HG02678 (cell line): ENCODE measurements around the gene DES.
"Not testable (repeated sequence)": the region's sequence is repeated elsewhere in the genome, so short reads cannot be mapped to it uniquely, and the experiment has no call there.

ENCODE experiments used
- ATAC-seq: cut with Tn5 transposase; IDR thresholded peaks from one replicate; pipeline ENCODE4 v1.9.1; 2021; ENCODE audit warnings: mild to moderate bottlenecking, moderate library complexity; ENCODE audit not compliant: unreplicated experiment

The DES gene

GRCh38 chr2:219418155-219419011 lies at the start of gene DES:
Gene DES (plus strand): TSS chr2:219418377. CDS start chr2:219418463, 86 bp downstream.
- ATAC-seq = no peak

DNA sequence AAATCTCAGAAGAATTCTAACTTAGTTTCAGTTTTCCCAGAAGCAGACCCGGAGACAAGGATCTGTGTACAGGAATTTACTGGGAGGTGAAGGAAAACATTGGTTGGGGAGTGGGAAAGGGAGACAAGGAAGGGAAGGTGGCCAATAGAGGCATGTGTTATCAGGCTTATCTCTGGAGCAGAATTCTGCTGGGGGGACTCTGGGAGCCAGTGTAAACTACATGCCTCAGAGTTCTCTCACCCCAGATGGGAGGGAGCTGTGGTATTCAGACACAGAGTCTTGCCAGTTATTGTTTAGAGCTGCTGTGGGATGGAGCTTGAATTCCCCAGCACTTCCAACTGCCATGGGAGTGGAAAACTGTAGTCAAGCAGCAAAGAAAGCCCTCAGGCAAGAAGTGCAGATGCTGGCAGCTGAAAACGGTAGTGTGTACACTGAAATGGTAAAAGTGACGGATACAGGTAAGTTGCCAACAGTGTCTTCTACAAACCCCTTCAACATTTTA lies 49.4 kb upstream of the DES start:
- ATAC-seq = no peak

DNA sequence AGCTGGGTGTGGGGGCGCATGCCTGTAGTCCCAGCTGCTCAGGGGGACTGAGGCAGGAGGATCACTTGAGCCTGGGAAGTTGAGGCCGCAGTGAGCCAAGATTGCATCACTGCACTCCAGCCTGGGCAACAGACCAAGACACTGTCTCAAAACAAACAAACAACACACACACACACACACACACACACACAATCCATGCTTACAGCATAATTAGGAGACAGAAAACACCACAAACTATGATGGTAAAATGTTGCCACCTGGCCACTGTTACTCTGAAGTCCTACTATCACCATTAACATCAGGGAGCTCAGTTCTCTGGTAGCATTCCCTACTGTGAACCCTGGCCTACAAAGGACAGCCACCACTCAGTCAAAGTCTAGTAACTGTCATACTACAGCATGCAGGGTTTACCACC lies 48.7 kb upstream of the DES start:
- ATAC-seq = no peak

DNA sequence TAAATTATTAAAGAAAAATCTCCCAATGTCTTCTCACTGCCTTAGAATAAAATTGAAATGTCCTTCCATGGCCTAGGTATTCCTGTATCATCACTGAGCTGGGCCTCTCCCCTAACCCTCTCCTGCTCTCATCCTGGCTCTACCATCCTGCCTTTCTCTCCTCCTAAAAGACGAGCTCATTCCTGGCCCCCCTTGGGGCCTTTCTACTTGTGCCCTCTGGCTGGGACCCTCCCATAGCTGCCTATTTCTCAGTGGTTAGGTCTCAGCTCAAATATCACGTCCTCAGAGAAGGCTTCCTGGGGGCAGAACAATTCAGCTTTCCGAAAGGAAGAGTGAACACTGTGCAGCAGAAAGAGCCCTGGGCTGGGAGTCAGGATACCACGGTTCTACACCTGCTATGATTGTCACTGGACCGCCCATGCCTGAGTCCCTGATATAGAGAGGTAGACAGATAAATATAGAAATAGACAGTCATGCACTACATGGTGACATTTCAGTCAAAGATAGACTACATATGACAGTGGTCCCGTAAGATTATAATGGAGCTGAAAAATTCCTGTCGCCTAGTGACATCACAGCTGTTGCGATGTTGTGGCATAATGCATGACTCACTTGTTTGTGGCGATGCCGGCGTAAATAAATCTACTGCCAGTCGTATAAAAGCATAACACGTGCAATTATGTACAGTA lies 39.9 kb upstream of the DES start:
- ATAC-seq = no peak

DNA sequence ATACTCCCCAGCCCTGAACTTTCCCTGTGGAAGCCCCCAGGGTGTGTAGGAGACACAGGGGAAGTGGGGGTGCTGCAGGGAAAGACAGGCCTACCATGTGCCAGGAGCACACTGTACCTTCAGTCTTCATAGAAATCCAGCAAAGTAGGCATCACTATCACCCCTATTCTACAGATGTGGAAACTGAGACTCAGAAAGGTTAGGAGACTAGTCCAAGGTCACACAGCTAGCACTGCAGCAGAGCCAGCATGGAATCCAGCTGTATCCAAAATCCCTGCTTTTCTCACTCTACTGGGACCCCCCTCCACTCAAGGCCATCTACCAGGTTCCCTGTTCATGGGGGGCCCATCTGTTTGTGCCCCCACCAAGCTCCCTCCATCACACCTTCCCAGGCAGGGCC lies 37.3 kb upstream of the DES start:
- no peak for ATAC-seq

DNA sequence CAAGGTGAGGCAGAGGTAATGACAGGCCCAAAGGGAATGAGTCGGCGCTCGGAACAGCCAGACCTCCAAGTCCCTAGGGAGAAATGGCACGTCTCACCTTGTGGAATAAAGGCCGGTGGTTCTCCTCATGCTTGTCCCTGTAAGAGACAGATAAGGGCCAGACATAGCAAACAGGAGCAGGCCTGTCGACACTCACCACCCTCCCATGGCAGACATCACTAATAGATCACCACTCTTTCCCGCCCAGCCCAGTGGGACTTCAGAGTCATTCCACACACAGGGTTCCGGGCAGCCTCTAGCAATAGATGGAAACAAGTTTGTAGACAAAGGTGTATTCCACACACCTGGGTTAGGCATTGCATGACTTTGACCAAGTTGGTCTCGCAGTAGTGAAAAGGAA lies 36.7 kb upstream of the DES start:
- no peak for ATAC-seq

DNA sequence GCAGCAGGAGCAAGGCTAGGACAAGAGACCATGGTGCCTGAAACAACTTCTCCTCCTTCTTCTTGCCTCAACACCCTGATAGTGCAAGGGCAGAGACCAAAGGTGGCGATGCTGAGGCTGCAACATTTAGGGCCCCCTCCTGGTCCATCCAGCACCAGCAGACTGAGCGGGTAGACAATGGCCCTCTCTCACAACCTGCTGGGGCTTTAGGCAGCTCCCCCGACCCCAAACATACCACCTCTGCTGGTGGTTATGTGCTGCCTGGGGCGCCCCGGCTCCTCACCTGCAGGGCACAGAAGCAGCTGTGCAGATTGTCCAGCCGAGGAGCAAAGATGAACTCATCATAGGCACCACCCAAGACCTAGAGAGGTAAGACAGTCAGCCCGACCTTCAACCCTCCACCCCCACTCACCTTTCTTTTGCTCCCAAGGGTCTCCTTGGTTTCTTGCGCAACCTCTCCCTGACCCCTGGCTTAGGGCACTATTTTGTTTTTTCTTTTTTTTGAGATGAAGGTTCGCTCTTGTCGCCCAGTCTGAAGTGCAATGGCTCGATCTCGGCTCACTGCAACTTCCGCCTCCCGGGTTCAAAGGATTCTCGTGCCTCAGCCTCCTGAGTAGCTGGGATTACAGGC lies 34.0 kb upstream of the DES start:
- no peak for ATAC-seq

DNA sequence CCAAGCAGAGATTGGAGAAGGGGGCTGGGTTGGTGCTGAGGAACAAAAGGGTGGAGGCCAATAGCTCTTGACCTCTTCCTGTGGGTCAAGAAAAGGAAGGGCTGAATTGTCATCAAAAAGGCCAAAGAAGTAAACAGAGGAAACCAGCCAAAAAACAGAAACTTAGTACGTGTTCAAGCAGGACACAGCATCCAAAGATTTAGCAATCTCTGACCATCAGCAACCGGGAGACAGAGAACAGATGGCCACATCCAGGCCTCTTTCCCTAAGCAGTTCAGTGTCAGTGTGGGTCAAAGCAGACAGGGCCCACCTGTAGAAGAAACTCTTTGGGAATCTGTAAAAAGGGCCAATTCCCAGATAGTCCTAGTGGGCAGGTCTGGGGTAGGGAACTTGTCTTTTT lies 33.3 kb upstream of the DES start:
- ATAC-seq = no peak

DNA sequence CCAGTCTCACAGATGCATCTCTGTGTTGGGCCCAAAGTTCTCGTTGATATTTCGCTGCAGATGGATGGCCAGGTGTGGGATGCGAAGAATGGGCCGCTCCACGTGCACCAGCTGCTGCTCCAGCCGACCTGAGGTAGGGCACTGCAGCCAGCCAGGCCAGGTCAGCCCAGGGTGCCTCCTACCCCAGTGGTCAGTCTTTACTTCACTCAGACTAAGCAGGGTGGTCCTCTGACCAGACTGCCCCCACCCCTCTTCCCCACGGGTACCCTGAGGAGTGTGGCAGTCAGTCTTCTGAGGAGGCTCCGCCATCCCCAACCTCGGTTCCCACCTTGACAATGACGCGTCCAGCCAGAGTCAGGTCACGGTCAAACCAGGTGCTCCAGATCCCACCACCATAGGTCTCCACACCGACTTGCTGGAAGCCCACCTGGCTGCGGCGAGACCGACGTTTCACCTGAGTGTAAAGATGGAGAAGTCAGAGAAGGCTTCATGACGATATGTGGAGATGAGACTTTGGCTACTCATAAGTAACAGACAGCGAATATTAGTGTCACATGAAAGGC lies 32.1 kb upstream of the DES start:
- ATAC-seq = no peak

DNA sequence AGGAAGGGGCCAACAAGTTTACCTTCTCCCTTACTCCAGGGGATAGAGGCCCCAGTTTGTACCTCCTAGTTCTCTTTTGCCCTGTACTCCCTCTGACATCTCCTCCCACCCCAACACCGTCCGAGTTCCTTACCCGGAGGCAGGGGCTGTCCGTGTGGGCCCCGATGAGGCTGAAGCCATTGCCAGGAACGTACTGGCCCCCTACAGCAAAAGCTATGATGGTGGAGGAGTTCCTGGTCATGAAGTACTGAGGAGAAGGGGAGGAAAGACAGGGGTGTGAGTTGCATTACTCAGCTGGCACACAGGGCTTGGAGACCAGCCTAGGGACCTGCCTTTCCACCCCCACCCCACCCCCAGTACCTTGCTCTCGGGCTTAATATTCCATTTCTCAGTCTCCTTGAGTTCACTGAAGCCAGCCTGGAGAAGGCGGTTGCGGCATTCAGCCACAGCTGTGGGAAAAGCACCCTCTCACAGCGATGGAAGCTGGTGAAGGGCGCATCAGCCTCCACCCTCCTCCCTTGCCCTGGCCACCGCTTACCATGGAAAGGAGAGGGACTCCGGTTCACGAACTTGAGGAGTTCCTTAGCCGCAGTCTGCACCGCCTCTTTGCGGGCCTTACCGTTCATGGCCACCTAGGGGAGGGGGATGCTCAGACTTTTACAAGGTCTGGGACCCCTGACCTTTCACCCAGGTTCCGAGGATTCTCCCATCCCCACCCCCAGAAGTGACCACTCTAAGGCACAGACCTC lies 31.5 kb upstream of the DES start:
- ATAC-seq = no peak

DNA sequence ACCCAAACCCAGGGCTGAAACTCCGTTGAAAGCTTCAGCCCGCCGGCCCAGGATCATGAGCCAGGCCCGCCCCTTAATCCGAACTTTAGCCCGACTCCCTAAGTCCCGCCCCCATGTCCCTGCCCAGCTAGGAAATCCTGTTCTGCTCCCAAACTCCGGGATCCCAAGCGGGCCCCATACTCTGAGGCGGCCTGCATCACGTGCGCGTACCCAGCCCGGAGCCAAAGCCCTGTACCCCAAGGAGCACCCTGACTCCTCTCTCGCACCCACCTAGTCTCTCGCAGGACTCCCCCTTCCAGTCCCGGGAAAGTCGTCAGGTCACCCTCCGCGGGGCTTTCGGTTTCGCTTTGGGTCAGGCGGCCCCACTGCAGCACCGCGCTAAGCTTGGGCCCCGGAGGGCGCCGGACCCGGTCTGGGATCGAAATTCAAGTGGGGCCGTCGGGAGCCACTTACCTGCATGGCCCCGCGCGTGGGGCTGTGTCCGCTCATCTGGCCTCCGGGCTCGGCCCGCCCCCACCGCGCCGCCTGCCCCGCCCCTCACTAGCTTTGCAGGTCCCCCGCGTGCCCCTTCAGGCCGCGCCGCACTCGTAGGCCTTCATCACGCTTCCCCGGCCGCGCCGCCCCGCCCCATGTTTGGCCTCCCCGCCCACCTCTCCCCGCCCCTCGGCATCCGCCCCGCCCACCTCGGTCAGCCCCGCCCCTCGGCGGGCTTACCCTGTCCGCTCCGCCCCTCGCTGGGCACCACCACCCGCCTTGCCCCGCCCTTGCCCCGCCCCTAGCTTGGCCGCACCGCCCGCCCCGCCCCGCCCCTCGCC lies 30.7 kb upstream of the DES start, which contains the start of gene DNPEP:
Gene DNPEP (minus strand): TSS at position 607 of the 815 bp plus-strand sequence. CDS start 118 bp downstream, at position 489.
- peak; percentile 60 for ATAC-seq

GRCh38 chr2:219388121-219388906 lies 29.9 kb upstream of the DES start:
- peak; percentile 85 for ATAC-seq

DNA sequence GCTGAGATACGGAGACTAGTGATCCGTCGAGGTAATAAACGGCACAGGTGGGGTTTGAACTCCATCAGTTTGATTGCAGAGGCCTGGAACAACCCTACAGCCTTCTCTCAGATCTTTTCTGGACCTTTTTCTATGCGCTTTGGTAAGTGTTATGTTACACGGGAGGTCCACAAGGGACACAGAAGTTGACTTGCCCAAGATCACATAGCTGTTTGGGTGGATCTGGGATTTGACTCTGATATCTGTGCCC lies 29.3 kb upstream of the DES start:
- ATAC-seq = no peak

DNA sequence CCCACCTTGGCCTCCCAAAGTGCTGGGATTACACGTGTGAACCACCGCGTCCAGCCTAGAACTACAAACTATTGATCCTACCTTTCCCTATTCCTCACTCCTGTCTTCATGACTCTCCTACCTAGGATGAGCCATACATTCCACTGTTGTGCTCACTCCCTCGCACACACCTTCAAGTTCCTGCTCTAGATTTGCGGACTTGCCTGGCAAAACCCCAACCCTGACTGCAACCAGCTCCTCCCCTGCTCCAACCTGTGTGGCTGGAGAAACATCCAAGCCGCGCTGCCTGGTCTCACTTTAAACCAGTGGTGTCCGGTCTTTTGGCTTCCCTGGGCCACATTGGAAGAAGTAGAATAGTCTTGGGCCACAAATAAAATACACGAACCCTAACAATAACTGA lies 25.4 kb upstream of the DES start:
- no peak for ATAC-seq

GRCh38 chr2:219395056-219395455 lies 23.1 kb upstream of the DES start:
- ATAC-seq = not testable (repeated sequence)

DNA sequence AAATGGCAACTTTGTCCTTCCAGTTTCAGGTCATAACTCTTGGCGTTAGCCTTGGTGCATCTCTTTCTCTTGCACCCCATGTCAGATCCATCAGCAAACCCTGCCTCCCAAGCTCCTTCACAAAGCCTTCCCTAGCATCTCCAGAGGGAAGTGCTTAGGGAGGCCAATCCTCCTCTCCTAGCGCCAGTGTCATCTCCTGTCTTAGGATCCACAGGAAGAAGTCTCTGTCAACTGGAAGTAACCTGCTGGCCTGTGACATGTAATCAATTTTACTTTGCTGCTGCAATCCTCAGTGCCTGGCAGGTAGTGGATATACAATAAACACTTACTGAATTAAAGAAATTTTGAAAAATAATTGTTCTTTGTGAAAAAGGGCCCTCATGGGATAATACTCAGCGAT lies 22.6 kb upstream of the DES start:
- ATAC-seq = no peak

DNA sequence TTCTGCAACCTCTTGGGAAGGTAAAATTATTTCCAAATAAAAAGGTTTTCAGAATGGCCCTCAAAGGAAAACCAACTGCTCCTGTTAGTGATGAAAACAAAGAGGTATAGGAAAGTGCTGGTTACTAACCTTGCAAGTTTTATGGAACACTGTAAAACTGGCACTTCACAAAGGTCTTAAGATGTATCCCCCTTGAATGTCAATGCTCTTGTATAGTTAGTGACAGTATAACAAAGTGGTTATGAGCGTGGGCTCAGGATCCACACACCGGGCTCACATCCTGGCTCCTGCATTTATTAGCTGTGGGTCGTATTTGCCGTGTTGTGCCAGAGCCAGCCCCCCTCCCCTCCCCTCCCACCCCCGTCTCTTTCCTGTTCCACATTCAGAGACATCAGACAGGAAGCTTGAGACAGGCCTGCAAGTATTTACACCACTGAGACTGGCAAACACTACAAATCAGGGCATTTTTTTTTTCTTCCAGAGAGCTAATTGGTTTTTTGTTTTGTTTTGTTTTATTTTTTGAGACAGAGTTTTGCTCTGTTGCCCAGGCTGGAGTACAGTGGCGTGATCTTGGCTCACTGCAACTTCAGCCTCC lies 21.2 kb upstream of the DES start:
- no peak for ATAC-seq

GRCh38 chr2:219398721-219399363 lies 19.3 kb upstream of the DES start:
- ATAC-seq = no peak
